Coronary artery (tissue), 2 donors: ENCODE data around the gene NRGN.

Source experiments
- DNase-seq: peaks from one replicate; pipeline ENCODE4 v3.0.0-alpha.2; 2017; ENCODE audit warnings: low spot score
- H3K27ac ChIP-seq, 2 donors: fragments of 200-600 bp; sonication (generic); one replicate each; pipeline ENCODE4 v1.5.1; 2016 to 2019
- H3K4me3 ChIP-seq: fragments of 200-600 bp; sonication (generic); 2 replicates; pipeline ENCODE4 v1.5.1; 2016; ENCODE audit warnings: mild to moderate bottlenecking, moderate library complexity
- TF ChIP-seq, protein P1 (sequence below): fragments of 200-600 bp; sonication (generic); IDR thresholded peaks from one replicate; pipeline ENCODE4 v1.5.1; 2019; ENCODE audit warnings: antibody characterized with exemption

Gene NRGN

DNA sequence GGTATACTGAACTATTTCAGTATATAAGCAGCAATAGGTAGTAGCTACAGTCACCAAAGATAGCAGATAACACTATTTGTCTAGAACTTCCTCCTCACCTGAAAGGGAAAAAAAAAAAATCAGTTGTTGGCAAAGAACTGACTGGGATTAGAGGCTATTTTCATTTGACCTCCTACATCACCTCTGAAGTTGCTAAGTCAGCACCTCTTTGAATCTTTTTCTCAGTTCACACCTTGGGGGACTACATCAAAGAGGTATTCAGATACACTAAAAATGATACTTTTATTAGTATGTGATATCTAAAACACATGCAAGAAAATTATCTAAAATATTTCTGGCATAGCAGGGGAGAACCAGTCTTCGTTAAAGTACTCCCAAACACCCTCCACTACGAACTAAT lies 44.3 kb downstream of the NRGN start:
- no peak overlapping the region for H3K4me3 ChIP-seq
- no peak overlapping the region for H3K27ac ChIP-seq
- DNase-seq = no peak
- TF ChIP-seq, protein P1, sequence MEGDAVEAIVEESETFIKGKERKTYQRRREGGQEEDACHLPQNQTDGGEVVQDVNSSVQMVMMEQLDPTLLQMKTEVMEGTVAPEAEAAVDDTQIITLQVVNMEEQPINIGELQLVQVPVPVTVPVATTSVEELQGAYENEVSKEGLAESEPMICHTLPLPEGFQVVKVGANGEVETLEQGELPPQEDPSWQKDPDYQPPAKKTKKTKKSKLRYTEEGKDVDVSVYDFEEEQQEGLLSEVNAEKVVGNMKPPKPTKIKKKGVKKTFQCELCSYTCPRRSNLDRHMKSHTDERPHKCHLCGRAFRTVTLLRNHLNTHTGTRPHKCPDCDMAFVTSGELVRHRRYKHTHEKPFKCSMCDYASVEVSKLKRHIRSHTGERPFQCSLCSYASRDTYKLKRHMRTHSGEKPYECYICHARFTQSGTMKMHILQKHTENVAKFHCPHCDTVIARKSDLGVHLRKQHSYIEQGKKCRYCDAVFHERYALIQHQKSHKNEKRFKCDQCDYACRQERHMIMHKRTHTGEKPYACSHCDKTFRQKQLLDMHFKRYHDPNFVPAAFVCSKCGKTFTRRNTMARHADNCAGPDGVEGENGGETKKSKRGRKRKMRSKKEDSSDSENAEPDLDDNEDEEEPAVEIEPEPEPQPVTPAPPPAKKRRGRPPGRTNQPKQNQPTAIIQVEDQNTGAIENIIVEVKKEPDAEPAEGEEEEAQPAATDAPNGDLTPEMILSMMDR = no peak

DNA sequence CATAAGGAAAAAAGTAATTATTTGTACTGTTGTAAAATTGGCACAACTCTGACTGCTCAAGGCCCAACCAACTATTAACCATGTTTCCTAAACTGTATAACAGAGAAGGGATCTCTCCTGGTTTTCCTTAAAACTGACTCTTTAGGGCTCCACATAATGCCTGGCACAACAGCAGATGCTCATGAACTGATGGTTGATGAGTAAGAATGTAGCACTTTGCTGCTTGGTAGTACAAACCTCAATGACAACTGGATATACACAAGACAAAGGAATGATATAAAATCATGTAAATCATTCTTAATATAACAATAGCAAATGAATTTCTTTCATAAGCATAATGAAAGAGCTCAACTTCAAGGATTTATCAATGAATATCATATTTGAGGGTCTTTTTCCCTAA lies 48.8 kb downstream of the NRGN start:
- H3K27ac ChIP-seq = no peak overlapping the region
- no peak for DNase-seq
- TF ChIP-seq, protein P1 = no peak
- H3K4me3 ChIP-seq = no peak overlapping the region

DNA sequence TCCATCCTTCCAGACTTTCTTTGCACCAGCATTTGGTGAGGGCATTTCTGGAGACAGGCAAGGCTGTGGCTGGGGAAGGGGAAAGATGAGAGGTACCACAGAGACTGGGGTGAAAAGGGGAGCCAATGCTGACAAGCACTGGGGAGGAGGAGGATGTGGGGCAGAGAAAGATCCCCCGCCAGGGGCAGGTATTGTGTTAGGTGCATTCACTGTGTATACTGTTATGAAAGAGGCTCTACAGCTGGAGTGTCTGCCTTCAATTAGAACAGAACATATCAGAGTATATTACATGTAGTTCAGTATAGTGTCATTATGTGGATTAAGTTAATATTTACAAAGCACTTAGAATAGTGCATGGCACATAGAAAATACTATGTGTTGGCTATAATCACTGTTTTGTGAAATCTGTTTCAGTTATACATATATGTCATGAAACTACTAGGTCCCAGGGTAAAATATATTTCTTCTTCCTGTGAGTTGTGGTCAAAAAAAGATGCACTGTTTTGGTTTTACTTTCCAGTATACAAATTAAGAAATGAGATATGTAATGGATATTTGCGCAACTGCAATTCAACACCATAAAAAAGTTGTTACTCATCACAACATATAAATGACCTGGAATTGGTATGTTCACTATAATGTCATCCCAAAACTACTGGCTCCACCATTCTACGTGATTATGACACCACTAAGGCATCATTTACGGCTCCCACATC lies 52.0 kb downstream of the NRGN start:
- no peak overlapping the region for H3K4me3 ChIP-seq
- H3K27ac ChIP-seq = no peak overlapping the region
- TF ChIP-seq, protein P1 = no peak
- no peak for DNase-seq

DNA sequence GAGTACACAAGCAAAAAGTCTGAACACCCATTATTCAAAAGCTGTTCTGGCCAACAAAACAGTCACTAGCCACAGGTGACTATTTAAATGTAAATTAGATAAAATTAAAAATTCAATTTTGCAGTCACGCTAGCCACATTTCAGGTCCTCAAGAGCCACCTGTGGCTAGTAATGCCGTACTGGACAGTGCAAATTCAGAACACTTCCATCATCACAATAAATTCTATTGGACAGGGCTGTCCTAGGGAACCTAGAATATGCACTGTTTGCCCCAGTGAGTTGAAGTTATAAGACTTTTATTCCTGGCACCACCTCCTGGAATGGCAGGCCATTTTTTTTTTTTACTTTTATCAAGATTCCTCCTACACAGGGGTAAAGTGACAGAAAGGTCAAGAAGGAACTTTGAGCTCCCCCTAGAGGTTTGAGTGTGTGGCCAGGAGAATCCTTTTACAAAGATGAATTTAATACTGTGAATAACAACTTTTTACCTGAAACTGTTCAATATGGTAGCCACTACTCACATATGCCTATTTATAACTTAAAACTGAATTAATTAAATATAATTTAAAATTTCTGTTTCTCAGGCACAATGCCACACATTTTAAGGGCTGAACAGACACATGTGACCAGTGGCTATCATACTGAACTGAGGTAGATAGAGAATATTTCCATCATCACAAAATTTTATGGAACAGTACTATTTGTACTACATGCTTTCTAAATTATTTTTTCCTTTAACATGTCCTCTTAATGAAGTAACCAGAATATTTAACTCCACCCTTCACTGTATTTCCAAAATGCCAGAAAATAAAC lies 53.9 kb downstream of the NRGN start:
- DNase-seq = no peak
- Histone ChIP-seq H3K4me3 (no peak overlapping the region), H3K27ac (no peak overlapping the region)
- TF ChIP-seq, protein P1 = peak; percentile 37

- Histone ChIP-seq H3K4me3 (no peak overlapping the region), H3K27ac (no peak overlapping the region)
- DNase-seq = no peak
- TF ChIP-seq, protein P1 = no peak
Observed at GRCh38 chr11:124796312-124796711, 56.6 kb downstream of the NRGN start.
